ENCODE measurements around the gene FETUB. TPM values are rescaled to one million over a fixed set of nuclear protein-coding genes. Genes with fewer than 3 reads are reported as not detected.
"Not testable (repeated sequence)": the region's sequence is repeated elsewhere in the genome, so short reads cannot be mapped to it uniquely, and the experiment has no call there.

The FETUB gene
- total RNA-seq, 3 donors from 2014 or later: not detected

DNA sequence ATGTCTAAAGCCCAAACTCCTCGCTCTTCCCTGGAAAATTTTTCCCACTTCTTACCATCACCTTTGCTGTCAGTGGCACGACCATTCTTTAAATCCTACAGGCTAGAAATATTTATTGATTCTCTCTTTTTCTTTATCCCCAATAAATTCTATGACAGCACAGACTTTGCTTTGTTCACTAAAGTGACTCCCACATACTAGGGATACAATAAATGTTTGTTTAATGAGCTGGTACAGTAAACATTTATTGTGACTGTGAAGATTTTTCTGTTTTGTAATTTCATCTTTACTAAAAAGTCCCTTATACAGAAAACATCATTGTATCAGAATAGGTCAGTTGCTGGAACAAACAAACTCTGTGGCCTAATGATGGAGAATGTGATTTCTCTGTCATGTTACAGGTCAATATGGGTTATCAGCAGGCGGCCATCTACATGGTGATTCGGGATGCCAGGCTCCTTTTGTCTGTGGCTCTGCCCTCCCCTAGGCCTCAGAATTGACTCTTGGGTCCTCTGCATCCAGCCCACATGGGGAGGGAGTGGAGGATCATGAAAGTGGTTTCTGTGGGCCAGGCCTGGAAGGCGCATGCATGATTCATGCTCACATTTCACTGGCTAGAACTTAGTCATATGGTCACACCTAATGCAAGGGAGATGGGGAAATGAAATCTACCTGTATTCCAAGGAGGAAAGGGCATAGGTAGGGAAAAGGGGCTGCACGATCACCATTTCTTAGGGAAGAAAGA is 54.3 kb downstream of the FETUB start:
- intact Hi-C loops (cut with DNase I, micrococcal nuclease): no loop called here
- H3K9me3 ChIP-seq: no peaks in the 10 kb centered on the region
- TF ChIP-seq, protein P1, sequence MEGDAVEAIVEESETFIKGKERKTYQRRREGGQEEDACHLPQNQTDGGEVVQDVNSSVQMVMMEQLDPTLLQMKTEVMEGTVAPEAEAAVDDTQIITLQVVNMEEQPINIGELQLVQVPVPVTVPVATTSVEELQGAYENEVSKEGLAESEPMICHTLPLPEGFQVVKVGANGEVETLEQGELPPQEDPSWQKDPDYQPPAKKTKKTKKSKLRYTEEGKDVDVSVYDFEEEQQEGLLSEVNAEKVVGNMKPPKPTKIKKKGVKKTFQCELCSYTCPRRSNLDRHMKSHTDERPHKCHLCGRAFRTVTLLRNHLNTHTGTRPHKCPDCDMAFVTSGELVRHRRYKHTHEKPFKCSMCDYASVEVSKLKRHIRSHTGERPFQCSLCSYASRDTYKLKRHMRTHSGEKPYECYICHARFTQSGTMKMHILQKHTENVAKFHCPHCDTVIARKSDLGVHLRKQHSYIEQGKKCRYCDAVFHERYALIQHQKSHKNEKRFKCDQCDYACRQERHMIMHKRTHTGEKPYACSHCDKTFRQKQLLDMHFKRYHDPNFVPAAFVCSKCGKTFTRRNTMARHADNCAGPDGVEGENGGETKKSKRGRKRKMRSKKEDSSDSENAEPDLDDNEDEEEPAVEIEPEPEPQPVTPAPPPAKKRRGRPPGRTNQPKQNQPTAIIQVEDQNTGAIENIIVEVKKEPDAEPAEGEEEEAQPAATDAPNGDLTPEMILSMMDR (IDR thresholded peaks at IDR 0.05): no peak

DNA sequence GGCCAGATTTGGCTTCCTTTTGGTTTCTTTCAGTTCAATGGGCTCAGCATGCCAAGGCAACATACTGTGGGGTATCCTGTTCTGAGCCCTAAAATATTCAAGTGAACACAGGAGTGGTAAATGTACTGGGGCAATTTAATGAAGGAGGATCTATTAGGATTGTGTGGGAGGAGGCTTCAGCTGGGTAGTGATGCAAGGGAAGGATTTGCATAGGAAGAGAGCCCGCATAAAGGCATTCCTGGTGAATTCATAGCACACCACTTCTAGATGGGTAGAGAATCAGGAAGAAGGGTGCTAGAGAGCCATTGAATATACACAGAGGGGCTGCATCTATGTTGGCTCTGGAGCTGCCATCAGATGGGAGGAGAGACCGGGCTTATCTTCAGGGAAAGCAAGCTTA is 56.3 kb downstream of the FETUB start:
- H3K4me1 ChIP-seq (ENCODE audit: low read depth): no peaks in the 10 kb centered on the region
- ATAC-seq: no peak
- H3K9me3 ChIP-seq: no peaks in the 10 kb centered on the region
- no peaks in the 10 kb centered on the region for H3K36me3 ChIP-seq (ENCODE audit: low read depth)
- intact Hi-C loops (cut with DNase I, micrococcal nuclease): no loop called here
- TF ChIP-seq, protein P1 (IDR thresholded peaks at IDR 0.05): no peak
- no peak for DNase-seq
- no peak overlapping the region for H3K4me3 ChIP-seq

More for the DNA sequence above, 54.3 kb downstream of the FETUB start:
- H3K4me1 ChIP-seq (ENCODE audit: low read depth): no peaks in the 10 kb centered on the region
- DNase-seq (no peak), ATAC-seq (no peak)
- no peaks in the 10 kb centered on the region for H3K36me3 ChIP-seq (ENCODE audit: low read depth)
- H3K4me3 ChIP-seq: no peak overlapping the region

DNA sequence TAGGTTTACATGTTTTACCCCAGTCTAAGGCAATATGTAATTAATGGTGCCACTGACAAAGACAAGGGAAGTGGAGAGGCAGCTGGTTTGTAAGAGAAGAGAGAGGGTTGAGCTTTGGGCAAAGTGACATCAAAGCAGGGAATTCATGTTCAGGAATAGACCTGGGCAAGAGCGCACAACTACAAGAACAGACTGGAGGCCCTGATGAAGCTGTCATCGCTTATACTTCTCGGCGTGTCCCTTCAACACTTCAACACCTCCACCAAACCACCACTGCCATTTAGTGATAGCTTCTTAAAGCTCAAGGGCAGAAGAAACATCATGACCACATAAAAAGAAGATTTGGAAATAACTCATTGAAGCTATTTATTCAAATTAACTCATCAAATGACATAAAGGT is 57.3 kb downstream of the FETUB start:
- H3K36me3 ChIP-seq (ENCODE audit: low read depth): no peaks in the 10 kb centered on the region
- intact Hi-C loops (cut with DNase I, micrococcal nuclease): no loop called here
- H3K4me1 ChIP-seq (ENCODE audit: low read depth): no peaks in the 10 kb centered on the region
- no peak overlapping the region for H3K4me3 ChIP-seq
- DNase-seq: no peak
- ATAC-seq: no peak
- no peaks in the 10 kb centered on the region for H3K9me3 ChIP-seq
- TF ChIP-seq, protein P1 (IDR thresholded peaks at IDR 0.05): no peak

DNA sequence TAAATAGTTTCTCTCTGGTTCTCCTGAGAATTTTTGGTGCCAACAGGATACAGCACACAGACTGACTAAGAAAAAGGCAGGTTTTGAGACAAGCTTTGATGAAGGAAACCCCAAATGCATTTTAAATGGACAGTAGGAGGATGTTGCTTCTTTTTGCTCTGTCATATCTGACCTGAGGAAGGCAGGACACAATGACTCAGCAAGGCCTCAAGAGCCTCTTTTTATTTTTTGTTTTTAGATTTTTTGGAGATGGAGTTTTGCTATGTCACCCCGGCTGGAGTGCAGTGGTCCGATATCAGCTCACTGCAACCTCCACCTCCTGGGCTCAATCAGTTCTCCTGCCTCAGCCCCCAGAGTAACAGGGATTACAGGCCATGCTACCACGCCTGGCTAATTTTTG is 60.1 kb downstream of the FETUB start:
- TF ChIP-seq, protein P1 (IDR thresholded peaks at IDR 0.05): no peak
- intact Hi-C loops (cut with DNase I, micrococcal nuclease): no loop called here
- Histone ChIP-seq H3K9me3 (no peaks in the 10 kb centered on the region), H3K4me3 (no peak overlapping the region), H3K36me3 (ENCODE audit: low read depth) (no peaks in the 10 kb centered on the region), H3K4me1 (ENCODE audit: low read depth) (no peaks in the 10 kb centered on the region)
- ATAC-seq (no peak), DNase-seq (no peak)

DNA sequence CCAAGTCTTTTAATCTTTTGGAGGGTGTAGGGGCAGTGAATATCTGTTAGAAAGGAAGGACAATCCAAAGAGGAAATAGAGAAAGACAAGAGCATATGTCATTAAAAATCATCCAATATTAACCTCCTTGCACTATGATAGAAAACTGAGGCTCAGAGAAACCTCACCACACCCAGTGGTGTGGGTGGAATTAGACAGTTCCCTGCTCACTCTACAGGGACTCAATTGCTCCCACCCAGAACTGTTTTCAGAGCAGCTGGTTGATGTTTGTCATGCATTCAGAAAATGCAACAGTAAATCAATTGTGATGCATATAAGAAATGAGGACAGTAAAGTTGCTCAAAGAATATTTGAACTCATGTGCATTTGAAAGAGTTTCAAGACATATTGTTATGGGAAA is 62.3 kb downstream of the FETUB start:
- ATAC-seq; H3K4me1 ChIP-seq (ENCODE audit: low read depth); H3K4me3 ChIP-seq; DNase-seq; H3K36me3 ChIP-seq (ENCODE audit: low read depth); intact Hi-C loops (cut with DNase I, micrococcal nuclease); H3K9me3 ChIP-seq: not testable (repeated sequence)

Other genes starting within 250 kb of the FETUB start
- 1 to 10 TPM; 3.2 to 3.9 (median 3.8) TPM for gene CRYGS, start 96.0 kb upstream of the FETUB start, total RNA-seq
- 10 to 100 TPM; 11.0 to 13.4 (median 12.6) TPM for gene TBCCD1, start 73.1 kb upstream of the FETUB start, total RNA-seq
- gene DNAJB11, start 69.7 kb upstream of the FETUB start, total RNA-seq: 10 to 100 TPM; 32.2 to 45.7 (median 34.0) TPM
- gene AHSG, start 27.3 kb upstream of the FETUB start, total RNA-seq: not detected
- gene HRG, start 25.6 kb downstream of the FETUB start, total RNA-seq: not detected
- gene KNG1, start 77.0 kb downstream of the FETUB start, total RNA-seq: 1 to 10 TPM in 1 of 3 donors, under 1 TPM in 2; 0.12 to 3.2 (median 0.44) TPM
- 100 to 1,000 TPM; 218 to 536 (median 316) TPM for gene EIF4A2, start 143.2 kb downstream of the FETUB start, total RNA-seq
- 10 to 100 TPM in 2 of 3 donors, 1 to 10 TPM in 1; 5.6 to 19.9 (median 15.0) TPM for gene RFC4, start 166.1 kb downstream of the FETUB start, total RNA-seq
- 1 to 10 TPM in 2 of 3 donors, under 1 TPM in 1; 0.12 to 4.7 (median 1.3) TPM for gene ADIPOQ, start 202.3 kb downstream of the FETUB start, total RNA-seq

All from mucosa of descending colon (tissue), 3 donors.